Measurements from ENCODE around the gene BROX. TPM values are rescaled to one million over a fixed set of nuclear protein-coding genes. Genes with fewer than 3 reads are reported as not detected.
A peak's percentile ranks its signal among the peaks of the same experiment; 100 is the strongest.
"Not testable (repeated sequence)": the region's sequence is repeated elsewhere in the genome, so short reads cannot be mapped to it uniquely, and the experiment has no call there.

The BROX gene, protein sequence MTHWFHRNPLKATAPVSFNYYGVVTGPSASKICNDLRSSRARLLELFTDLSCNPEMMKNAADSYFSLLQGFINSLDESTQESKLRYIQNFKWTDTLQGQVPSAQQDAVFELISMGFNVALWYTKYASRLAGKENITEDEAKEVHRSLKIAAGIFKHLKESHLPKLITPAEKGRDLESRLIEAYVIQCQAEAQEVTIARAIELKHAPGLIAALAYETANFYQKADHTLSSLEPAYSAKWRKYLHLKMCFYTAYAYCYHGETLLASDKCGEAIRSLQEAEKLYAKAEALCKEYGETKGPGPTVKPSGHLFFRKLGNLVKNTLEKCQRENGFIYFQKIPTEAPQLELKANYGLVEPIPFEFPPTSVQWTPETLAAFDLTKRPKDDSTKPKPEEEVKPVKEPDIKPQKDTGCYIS
- 10 to 100 TPM; 42.8 to 45.4 TPM for total RNA-seq

DNA sequence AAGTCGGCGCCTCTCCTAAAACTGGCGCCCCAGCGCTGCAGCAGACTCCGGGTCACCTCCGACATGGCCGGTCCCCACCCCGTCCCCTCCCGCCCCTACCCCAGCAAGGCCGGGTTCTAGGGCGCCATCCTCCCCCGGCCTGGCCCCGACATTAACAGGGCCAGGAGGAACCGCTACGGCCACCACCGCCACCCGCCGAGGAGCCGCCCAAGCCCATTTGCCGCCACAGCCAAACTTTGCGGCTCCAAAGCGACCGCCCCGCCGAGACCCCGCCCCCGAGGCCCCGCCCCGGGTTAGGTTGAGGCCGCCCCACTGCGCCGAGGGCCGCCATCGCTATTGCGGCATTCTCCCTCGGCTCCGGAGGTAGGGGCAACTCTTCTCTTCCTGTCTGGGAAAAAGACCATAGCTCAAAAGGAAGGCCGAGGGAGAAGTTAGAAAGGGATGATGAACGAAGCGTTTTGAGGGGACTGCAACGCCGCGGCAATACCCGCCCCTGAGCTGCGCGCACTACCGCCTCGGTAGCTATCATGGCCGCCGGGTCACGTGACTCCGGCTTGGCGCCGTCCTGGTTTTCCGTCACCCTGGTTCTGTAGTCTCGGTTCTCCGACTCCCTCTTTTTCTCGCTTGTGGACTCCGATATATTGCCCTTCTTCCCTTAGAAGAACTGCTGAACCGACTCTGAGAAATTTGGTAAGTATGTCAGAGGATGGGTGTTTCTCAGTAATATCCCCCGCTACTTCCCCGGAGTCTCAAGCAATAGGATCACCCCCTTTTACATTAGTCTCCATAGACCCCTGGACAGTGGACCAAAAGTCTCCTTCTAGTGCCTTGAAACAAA is at the start of gene BROX, which contains the start of gene AIDA:
BROX (plus strand) TSS at position 312 of the 838 bp plus-strand sequence. CDS start 3,136 bp downstream, outside the sequence.
AIDA (minus strand) TSS at position 239 of the 838 bp plus-strand sequence; CDS start at position 65, 174 bp downstream.
- H3K9me3 Mint-ChIP-seq, result no peaks in the 10 kb centered on the region
- H3K36me3 Mint-ChIP-seq (ENCODE audit: insufficient read depth in 2 of 2), result peaks cover 15 to 16% of the 10 kb centered on the region in 2 donors
- H3K27me3 Mint-ChIP-seq (ENCODE audit: low read depth), result no peaks in the 10 kb centered on the region
- ATAC-seq (replicated peaks in 1 of 2) (peak; percentile 84 to 86), DNase-seq (peak; percentile 96 to 98)
- H3K4me3 Mint-ChIP-seq, result peak within 1 kb of the TSS; percentile 93 to 100
- H3K4me1 Mint-ChIP-seq (ENCODE audit: low read depth), result peaks cover 55% of the 10 kb centered on the region
- peak within 1 kb of the TSS; percentile 100 for H3K27ac Mint-ChIP-seq

DNA sequence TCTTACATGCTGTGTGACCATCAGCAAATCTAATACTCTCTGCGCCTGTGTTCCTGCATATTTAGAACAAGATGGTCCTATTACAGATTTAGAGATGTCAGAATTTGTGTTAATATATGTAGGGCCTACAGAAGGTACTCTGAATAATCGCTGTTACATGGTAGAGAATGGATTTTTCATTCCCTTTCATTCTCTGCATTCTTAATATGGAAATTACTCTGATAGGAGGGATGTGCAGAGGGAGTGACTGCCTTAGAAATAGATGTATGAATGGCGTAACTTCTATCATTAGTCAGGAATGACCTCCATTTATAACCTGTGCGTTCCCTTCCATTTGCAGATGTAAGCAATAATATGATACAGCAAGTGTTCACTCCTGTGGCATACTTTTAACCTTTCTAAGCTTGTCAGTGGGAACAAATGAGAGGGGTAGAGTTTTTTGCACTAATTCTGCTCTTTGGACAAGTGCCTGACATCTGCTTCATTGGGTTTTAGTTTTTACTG is 48.9 kb upstream of the BROX start:
- Mint-ChIP-seq H3K9me3 (no peaks in the 10 kb centered on the region), H3K4me3 (no peak overlapping the region), H3K36me3 (ENCODE audit: insufficient read depth in 2 of 2) (peaks cover 12 to 32% of the 10 kb centered on the region in 2 donors), H3K27me3 (ENCODE audit: low read depth) (no peaks in the 10 kb centered on the region), H3K27ac (no peak overlapping the region), H3K4me1 (ENCODE audit: low read depth) (no peaks in the 10 kb centered on the region)
- ATAC-seq (replicated peaks in 1 of 2) (no peak), DNase-seq (no peak)

DNA sequence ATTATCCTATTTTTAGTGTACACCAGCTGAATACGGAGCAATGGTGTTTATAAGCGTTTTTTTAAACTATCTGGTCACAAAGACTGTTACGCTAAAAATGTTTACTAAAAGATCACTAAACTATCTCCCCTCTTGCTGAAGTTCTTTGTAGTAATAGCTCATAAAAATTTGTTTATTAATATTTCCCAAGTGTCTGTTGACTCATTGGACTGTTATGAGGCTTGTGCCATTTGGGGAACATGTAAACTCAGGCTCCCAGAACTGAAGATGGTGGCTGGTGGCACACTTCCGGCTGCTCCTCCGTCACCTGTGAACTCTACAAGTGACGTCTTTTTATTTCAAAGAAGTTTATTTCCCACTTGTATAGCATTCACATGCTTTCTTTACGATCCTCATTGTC is 46.4 kb upstream of the BROX start:
- no peaks in the 10 kb centered on the region for H3K9me3 Mint-ChIP-seq
- no peak overlapping the region for H3K4me3 Mint-ChIP-seq
- no peak overlapping the region for H3K27ac Mint-ChIP-seq
- ATAC-seq (replicated peaks in 1 of 2) (no peak), DNase-seq (no peak)
- H3K36me3 Mint-ChIP-seq (ENCODE audit: insufficient read depth in 2 of 2), result peaks cover 8 to 24% of the 10 kb centered on the region in 2 donors
- peaks cover 12% of the 10 kb centered on the region for H3K4me1 Mint-ChIP-seq (ENCODE audit: low read depth)
- no peaks in the 10 kb centered on the region for H3K27me3 Mint-ChIP-seq (ENCODE audit: low read depth)

DNA sequence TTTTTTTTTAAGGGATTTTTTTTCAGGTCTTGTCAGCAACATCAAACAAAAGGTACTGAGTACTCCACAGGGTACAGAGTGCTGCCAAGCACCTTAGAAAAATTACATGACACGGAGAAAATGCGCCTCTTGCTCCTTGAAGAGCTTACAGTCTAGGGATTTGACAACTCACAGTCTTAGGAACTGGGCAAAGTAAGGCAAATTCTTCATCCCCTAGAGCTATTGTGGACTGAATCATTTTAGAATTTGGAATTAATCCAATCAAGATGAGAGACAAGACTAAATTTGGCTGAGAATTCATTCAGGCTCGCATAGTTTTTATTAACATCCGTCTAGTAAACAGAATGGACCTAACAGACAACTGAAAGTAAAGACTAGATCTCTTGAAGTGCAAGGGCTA is 44.2 kb upstream of the BROX start:
- not testable (repeated sequence) for H3K4me3 Mint-ChIP-seq; H3K9me3 Mint-ChIP-seq; ATAC-seq (replicated peaks in 1 of 2); H3K27ac Mint-ChIP-seq; H3K27me3 Mint-ChIP-seq (ENCODE audit: low read depth); DNase-seq
- Mint-ChIP-seq H3K36me3 (ENCODE audit: insufficient read depth in 2 of 2) (peaks cover 6 to 19% of the 10 kb centered on the region in 2 donors), H3K4me1 (ENCODE audit: low read depth) (peaks cover 17% of the 10 kb centered on the region)

DNA sequence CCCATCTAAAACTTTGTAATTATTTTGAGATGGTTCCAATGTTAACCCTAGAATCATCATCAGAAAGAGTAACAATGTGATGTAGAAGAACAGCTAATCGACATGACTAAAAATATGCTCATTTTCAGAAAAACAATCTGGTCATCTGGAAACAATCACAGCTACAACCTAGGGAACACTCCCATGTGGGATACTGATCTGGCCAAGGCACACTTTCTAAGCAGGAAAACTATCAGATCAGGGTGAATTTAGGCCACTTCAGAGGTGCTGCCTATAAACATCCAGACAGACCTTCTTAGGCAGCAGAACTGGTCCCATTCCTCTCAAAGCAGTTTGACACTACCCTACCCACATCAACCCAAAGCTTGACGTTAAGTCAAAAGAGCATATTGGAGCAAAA is 43.3 kb upstream of the BROX start:
- H3K4me3 Mint-ChIP-seq; H3K27ac Mint-ChIP-seq; H3K27me3 Mint-ChIP-seq (ENCODE audit: low read depth); ATAC-seq (replicated peaks in 1 of 2); DNase-seq; H3K9me3 Mint-ChIP-seq: not testable (repeated sequence)
- peaks cover 6 to 19% of the 10 kb centered on the region in 2 donors for H3K36me3 Mint-ChIP-seq (ENCODE audit: insufficient read depth in 2 of 2)
- H3K4me1 Mint-ChIP-seq (ENCODE audit: low read depth), result peaks cover 17% of the 10 kb centered on the region

DNA sequence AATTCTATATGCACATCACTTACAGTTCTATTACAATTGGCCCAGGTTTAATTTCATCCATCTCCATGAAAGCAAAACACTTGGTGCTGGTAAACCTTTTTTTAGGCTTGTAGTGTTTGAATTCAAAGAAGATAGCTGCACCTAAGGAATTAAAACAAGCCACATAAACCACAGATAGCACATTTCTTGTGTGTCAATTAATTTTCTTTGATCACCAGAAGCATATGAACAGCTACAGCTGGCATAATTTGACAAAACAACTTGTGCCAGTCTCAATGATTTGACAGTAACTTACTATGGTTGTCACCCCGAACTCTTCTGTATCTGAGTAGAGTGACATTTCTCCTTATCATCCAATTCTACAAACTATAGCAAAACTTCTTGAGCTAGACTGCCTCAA is 42.3 kb upstream of the BROX start:
- ATAC-seq (replicated peaks in 1 of 2) (no peak), DNase-seq (no peak)
- Mint-ChIP-seq H3K9me3 (no peaks in the 10 kb centered on the region), H3K27ac (peak overlapping the region; percentile 83), H3K27me3 (ENCODE audit: low read depth) (no peaks in the 10 kb centered on the region), H3K4me1 (ENCODE audit: low read depth) (peaks cover 17% of the 10 kb centered on the region), H3K36me3 (ENCODE audit: insufficient read depth in 2 of 2) (peaks cover 4 to 20% of the 10 kb centered on the region in 2 donors), H3K4me3 (no peak overlapping the region)

DNA sequence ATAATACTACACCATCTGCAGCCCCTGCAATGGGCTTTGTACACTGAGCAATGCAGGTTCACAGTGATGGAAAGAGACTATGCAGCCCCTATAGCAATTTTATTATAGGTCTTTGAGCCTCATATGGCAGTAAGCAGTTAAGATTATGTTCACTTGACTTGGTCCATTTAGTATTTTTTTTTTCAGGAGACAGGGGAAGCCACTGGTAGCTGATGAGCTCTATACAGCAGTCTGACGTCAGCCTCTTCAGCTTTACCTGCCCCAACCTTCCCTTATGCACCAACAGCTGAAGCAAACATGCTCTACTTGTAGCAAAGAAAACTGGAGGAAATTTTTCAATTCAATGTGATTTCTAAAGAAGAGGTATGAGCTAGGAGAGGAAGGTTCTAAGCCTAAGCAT is 32.3 kb upstream of the BROX start:
- Mint-ChIP-seq H3K27me3 (ENCODE audit: low read depth) (no peaks in the 10 kb centered on the region), H3K27ac (no peak overlapping the region), H3K9me3 (no peaks in the 10 kb centered on the region), H3K36me3 (ENCODE audit: insufficient read depth in 2 of 2) (no peaks in the 10 kb centered on the region), H3K4me3 (no peak overlapping the region), H3K4me1 (ENCODE audit: low read depth) (no peaks in the 10 kb centered on the region)
- no peak for ATAC-seq (replicated peaks in 1 of 2)
- DNase-seq, result no peak

DNA sequence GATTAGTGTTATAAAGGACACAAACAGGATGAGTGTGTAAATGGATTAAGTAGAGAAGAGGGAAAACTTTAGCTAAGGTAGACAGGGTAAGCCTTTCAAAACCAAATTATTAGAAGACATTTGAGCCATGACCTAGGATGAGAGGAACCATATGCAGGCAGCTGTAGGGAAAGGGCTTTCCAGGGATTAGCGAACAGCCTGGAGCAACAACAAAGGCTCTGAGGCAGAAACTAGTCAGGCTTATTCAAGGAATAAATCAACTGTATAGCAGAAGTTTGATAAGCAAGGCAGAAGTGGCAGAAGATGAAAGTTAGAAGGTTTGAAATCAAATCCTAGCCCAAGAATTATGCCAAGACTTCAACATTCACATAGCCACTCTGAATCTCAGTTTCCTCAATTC is 21.3 kb upstream of the BROX start:
- Mint-ChIP-seq H3K27ac (no peak overlapping the region), H3K4me3 (no peak overlapping the region), H3K36me3 (ENCODE audit: insufficient read depth in 2 of 2) (peaks cover 0 to 2% of the 10 kb centered on the region in 2 donors), H3K9me3 (no peaks in the 10 kb centered on the region), H3K27me3 (ENCODE audit: low read depth) (no peaks in the 10 kb centered on the region), H3K4me1 (ENCODE audit: low read depth) (peaks cover 12% of the 10 kb centered on the region)
- ATAC-seq (replicated peaks in 1 of 2) (no peak), DNase-seq (no peak)

DNA sequence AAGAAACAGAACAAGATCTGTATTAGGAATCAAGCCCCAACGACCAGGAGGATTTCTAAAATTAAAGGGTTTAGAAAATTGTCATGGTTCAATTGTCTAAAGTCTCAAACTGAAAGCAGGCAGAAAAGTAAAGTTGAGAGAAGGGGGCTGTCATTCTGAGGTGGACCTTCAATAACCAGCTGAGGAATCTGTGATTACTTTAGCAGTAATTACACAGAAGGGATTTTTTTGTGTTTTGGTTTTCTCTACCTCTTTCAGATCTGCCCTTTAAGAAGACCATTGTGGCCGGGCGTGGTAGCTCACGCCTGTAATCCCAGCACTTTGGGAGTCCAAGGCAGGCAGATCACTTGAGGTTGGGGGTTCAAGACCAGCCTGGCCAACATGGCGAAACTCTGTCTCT is 17.4 kb upstream of the BROX start:
- no peaks in the 10 kb centered on the region for H3K9me3 Mint-ChIP-seq
- no peak overlapping the region for H3K4me3 Mint-ChIP-seq
- DNase-seq, result no peak
- H3K4me1 Mint-ChIP-seq (ENCODE audit: low read depth), result peaks cover 21% of the 10 kb centered on the region
- ATAC-seq (replicated peaks in 1 of 2), result no peak
- peaks cover 0 to 2% of the 10 kb centered on the region in 2 donors for H3K36me3 Mint-ChIP-seq (ENCODE audit: insufficient read depth in 2 of 2)
- H3K27ac Mint-ChIP-seq, result no peak overlapping the region
- no peaks in the 10 kb centered on the region for H3K27me3 Mint-ChIP-seq (ENCODE audit: low read depth)

DNA sequence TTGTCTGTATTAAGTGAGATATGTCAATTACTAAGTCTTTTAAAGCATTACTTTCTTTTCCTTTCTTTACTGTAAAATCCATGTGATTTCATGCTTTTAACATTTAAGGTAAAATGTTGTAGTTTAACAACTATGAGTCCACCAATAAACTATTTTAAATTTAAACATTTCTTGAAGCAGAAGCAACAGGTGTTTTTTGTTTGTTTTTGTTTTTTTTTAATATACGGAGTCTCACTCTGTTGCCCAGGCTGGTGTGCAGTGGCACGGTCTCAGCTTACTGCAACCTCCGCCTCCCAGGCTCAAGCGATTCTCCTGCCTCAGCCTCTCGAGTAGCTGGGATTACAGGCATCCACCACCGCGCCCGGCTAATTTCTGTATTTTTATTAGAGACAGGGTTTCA is 15.6 kb upstream of the BROX start:
- Mint-ChIP-seq H3K4me3 (no peak overlapping the region), H3K27ac (no peak overlapping the region), H3K9me3 (no peaks in the 10 kb centered on the region), H3K27me3 (ENCODE audit: low read depth) (no peaks in the 10 kb centered on the region), H3K4me1 (ENCODE audit: low read depth) (peaks cover 21% of the 10 kb centered on the region), H3K36me3 (ENCODE audit: insufficient read depth in 2 of 2) (peaks cover 0 to 4% of the 10 kb centered on the region in 2 donors)
- ATAC-seq (replicated peaks in 1 of 2), result no peak
- DNase-seq, result no peak

DNA sequence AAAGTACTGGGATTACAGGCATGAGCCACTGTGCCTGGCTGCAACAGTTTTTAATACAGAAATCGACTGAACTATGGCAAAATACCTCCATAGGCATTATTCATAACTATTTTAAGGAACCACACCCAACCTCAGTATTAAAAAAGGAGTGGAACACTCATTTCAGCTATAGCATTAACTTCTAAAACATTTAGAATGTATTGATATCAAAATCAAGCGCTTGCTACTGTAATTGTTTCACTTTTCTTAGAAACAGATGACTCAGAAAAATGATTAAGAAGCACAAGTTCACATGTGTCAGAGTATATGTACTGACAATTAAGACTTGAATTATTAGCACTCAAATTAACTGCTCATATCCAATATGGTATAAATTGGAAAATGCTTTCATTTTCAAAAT is 15.2 kb upstream of the BROX start:
- no peak for DNase-seq
- peak in 1 of 2 donors; percentile 48 for ATAC-seq (replicated peaks in 1 of 2)
- H3K27me3 Mint-ChIP-seq (ENCODE audit: low read depth), result no peaks in the 10 kb centered on the region
- peak overlapping the region; percentile 60 for H3K27ac Mint-ChIP-seq
- H3K9me3 Mint-ChIP-seq, result no peaks in the 10 kb centered on the region
- peaks cover 21% of the 10 kb centered on the region for H3K4me1 Mint-ChIP-seq (ENCODE audit: low read depth)
- H3K4me3 Mint-ChIP-seq, result peak overlapping the region in 1 of 2 donors; percentile 53
- peaks cover 0 to 4% of the 10 kb centered on the region in 2 donors for H3K36me3 Mint-ChIP-seq (ENCODE audit: insufficient read depth in 2 of 2)

DNA sequence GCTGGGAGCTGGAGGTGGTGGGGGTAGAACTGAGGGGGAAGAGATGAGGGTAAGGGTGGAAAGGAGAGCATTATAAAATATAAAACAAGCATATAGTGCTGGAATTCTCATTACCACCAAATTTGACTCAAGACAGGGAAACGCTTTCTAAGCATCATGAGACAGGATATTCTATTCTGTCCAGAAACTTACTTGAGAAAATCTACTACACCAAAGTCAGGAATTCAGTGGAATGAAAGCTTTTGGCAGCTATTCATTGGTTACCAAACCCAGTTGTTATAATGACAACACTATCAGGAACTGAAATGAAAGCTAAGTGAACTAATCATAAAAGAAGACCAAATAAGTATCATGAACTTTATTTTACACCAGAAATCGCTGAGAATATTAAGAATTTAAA is 14.5 kb upstream of the BROX start:
- Mint-ChIP-seq H3K27me3 (ENCODE audit: low read depth) (no peaks in the 10 kb centered on the region), H3K4me3 (no peak overlapping the region), H3K27ac (no peak overlapping the region), H3K9me3 (no peaks in the 10 kb centered on the region), H3K4me1 (ENCODE audit: low read depth) (peaks cover 21% of the 10 kb centered on the region), H3K36me3 (ENCODE audit: insufficient read depth in 2 of 2) (peaks cover 0 to 6% of the 10 kb centered on the region in 2 donors)
- DNase-seq (no peak), ATAC-seq (replicated peaks in 1 of 2) (no peak)

DNA sequence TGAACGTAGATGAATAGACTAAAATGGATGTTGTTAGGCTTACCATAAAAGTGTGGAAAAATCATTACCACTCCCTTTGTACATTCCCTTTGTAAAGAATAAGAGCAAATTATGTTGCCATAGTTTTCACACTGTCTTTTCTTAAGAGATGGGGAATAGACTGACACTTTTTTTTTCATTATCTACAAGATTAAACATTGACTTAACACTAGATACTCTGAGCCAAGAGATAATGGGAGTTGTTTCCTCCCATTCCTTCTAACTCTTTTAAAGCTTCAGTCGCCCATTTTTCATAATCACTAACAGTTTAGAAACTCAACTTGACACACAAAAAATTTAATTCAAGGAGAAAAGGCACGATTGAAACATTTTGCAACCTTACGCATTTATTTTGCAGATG is 10.2 kb upstream of the BROX start:
- ATAC-seq (replicated peaks in 1 of 2) (no peak), DNase-seq (no peak)
- Mint-ChIP-seq H3K9me3 (no peaks in the 10 kb centered on the region), H3K36me3 (ENCODE audit: insufficient read depth in 2 of 2) (peaks cover 0 to 15% of the 10 kb centered on the region in 2 donors), H3K4me1 (ENCODE audit: low read depth) (peaks cover 19% of the 10 kb centered on the region), H3K4me3 (no peak overlapping the region), H3K27ac (no peak overlapping the region), H3K27me3 (ENCODE audit: low read depth) (no peaks in the 10 kb centered on the region)
